HG03196 (cell line): ENCODE results near the gene TANGO2.
"Not testable (repeated sequence)": the region's sequence is repeated elsewhere in the genome, so short reads cannot be mapped to it uniquely, and the experiment has no call there.

Experiments used
- ATAC-seq: cut with Tn5 transposase; IDR thresholded peaks from one replicate; pipeline ENCODE4 v1.9.1; 2021; ENCODE audit not compliant: unreplicated experiment

TANGO2 gene

GRCh38 chr22:20060700-20061480 is 40.0 kb downstream of the TANGO2 start:
- no peak for ATAC-seq

GRCh38 chr22:20061481-20061861 is 40.6 kb downstream of the TANGO2 start:
- no peak for ATAC-seq

GRCh38 chr22:20062043-20062765 is 41.3 kb downstream of the TANGO2 start:
- ATAC-seq, result no peak

- no peak for ATAC-seq
Observed at GRCh38 chr22:20062766-20063083, 41.8 kb downstream of the TANGO2 start.

GRCh38 chr22:20063271-20064139 is 42.6 kb downstream of the TANGO2 start:
- ATAC-seq, result no peak

- ATAC-seq, result no peak
Observed at GRCh38 chr22:20064140-20064480, 43.2 kb downstream of the TANGO2 start.

GRCh38 chr22:20064545-20065262 is 43.8 kb downstream of the TANGO2 start:
- ATAC-seq, result no peak

- ATAC-seq, result no peak
Observed at GRCh38 chr22:20065896-20066616, 45.1 kb downstream of the TANGO2 start.

- ATAC-seq, result no peak
Observed at GRCh38 chr22:20066617-20067383, 45.9 kb downstream of the TANGO2 start.

- not testable (repeated sequence) for ATAC-seq
Observed at GRCh38 chr22:20067384-20067682, 46.4 kb downstream of the TANGO2 start.

- ATAC-seq, result no peak
Observed at GRCh38 chr22:20068640-20069039, 47.7 kb downstream of the TANGO2 start.

GRCh38 chr22:20069331-20070042 is 48.6 kb downstream of the TANGO2 start:
- no peak for ATAC-seq

- no peak for ATAC-seq
Observed at GRCh38 chr22:20071524-20071972, 50.6 kb downstream of the TANGO2 start.

- no peak for ATAC-seq
Observed at GRCh38 chr22:20076627-20077172, 55.8 kb downstream of the TANGO2 start.

- peak; percentile 62 for ATAC-seq
Observed at GRCh38 chr22:20079745-20080444, 59.0 kb downstream of the TANGO2 start, which contains the start of gene DGCR8. TSS of gene DGCR8 (plus strand) at chr22:20080241. CDS start at chr22:20085964, 5,723 bp downstream.

GRCh38 chr22:20080445-20080775 is 59.5 kb downstream of the TANGO2 start:
- peak; percentile 57 for ATAC-seq

- no peak for ATAC-seq
Observed at GRCh38 chr22:20080776-20081654, 60.1 kb downstream of the TANGO2 start.
